Measurements from ENCODE around the gene FUOM. TPM values are rescaled to one million over a fixed set of nuclear protein-coding genes. Genes with fewer than 3 reads are reported as not detected.

Gene FUOM
- 11.9 TPM for total RNA-seq

DNA sequence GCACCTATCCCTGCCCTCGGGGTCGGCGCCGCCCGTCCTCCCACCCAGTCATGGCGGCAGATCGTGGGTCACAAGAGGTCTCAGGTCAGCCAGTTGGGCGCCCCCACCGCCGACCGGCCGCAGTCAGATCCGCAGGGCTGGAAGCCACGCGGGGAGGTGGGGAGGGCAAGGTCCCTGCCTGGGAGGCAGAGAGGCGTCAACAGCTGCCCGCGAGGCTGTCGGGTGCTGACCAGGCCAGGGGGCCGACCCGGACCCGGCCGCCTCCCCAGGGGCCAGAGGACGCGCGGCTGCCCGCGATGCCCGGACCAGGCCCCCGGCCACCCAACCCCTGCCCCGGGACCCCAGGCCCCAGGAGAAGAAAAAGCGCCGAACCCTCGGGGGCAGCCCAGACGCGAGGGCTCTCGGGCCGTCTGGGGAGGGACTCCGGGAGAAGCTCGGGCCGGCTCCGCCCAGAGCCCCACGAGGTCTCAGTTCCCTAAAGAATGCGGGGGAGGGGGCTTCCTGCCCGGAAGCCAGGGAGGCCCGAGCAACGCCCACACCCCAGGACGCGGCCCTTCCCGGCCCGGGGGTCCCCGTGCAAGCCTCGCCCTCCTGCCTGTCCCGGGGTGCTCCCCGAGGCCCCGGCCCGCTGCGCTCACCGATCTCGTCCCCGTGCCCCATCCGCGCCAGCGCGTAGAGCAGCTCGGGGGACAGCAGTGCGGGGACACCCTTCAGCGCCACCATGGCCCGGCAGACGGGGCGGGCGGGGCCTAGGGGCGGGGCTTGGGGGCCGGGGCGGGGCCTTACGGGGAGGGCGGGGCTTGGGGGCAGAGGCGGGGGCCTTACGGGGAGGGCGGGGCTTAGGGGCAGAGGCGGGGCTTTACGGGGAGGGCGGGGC, at the start of gene FUOM:
FUOM (minus strand) TSS at position 735 of the 877 bp plus-strand sequence; CDS start at position 723, 12 bp downstream.

GRCh38 chr10:133394064-133394663, 36.3 kb upstream of the FUOM start, which contains the start of gene MTG1:
MTG1 (plus strand) TSS chr10:133394157; CDS start chr10:133394221, 64 bp downstream.

DNA sequence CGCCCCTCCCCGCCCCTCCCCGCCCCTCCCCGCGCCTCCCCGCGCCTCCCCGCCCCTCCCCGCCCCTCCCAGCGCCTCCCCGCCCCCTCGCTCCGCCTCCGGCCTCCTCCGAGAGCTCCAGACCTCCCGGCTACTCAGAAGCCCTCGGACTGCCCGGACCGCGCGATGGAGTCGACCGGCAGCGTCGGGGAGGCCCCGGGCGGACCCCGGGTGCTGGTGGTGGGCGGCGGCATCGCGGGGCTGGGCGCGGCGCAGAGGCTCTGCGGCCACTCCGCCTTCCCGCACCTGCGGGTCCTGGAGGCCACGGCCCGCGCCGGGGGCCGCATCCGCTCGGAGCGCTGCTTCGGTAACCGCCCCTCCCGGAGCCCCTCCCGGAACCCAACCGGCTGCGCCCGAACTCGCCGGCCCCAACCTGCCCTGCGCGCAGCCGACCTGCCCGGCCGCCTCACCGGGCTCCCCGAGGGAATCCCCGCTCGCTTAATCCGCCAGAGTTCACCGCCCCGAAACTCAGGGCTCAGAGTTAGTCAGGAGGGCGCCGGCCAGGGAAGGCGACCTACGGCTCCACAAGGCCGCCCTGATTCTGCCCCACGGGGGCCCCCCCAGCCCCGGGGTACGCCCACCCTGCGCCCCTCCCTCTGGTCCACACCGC, 21.5 kb upstream of the FUOM start, which contains the start of gene PAOX:
PAOX (plus strand) TSS at position 111 of the 649 bp plus-strand sequence; CDS start at position 166, 55 bp downstream.

GRCh38 chr10:133373174-133374090, 15.6 kb upstream of the FUOM start, which contains the start of gene ECHS1:
ECHS1 (minus strand) TSS chr10:133373354; CDS start chr10:133373333, 21 bp downstream.

DNA sequence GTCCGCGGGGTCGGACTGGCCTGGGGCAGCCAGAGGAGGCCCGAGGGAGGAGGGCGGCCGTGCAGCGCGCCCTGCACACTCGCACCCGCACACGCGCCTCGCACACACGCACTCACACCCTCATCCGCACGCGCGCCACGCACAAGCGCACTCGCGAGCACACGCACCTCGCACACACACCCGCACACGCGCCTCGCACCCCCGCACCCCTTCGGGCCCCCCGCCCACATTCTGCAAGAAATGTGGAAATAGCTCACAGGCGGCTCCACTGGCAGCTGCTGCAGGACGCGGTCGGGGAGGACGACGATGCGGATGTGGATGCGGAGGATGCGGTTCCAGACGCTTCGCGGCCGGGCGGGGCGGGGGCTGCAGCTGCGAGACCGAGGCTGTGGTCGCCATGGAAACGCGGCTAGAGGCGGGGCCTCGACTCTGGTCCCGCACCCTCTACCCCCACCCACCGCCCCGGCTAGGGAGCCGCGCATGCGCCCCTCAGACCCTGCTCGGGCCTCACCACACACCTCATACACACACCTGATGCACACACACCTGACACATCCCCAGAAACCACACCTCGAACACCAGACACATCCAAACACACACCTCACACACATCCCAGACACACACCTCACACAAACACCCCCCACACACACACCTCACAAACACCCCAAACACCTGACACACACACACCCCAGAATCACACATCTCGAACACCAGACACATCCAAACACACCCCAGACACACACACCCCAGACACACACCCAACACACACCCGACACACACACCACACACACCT, 21.0 kb downstream of the FUOM start, which contains the start of gene CALY:
CALY (minus strand) TSS at position 320 of the 793 bp plus-strand sequence. CDS start 7,907 bp downstream, outside the sequence.

GRCh38 chr10:133308421-133309099, 49.3 kb downstream of the FUOM start, which contains the start of the genes TUBGCP2 and ZNF511:
TUBGCP2 (minus strand) TSS chr10:133308872; CDS start chr10:133302941, 5,931 bp downstream.
ZNF511 (plus strand) TSS chr10:133308914; CDS start chr10:133308944, 30 bp downstream.

Small RNA genes lying within 50 kb of the gene (small RNA-seq; reads per million reads assigned to genes)
- not detected for gene AL360181.4 (ENCODE audit: low replicate concordance)
- gene BANF1P2 (ENCODE audit: low replicate concordance): not detected
- not detected for gene MIR3944 (ENCODE audit: low replicate concordance)

Other genes with a start within 250 kb of the FUOM start
- 12.2 TPM for gene KNDC1, start 197.8 kb downstream of the FUOM start, total RNA-seq
- gene UTF1, start 127.8 kb downstream of the FUOM start, total RNA-seq: not detected
- not detected for gene VENTX, start 120.2 kb downstream of the FUOM start, total RNA-seq
- 2.8 TPM for gene ADAM8, start 81.2 kb downstream of the FUOM start, total RNA-seq
- 58.2 TPM for gene TUBGCP2, start 49.1 kb downstream of the FUOM start, total RNA-seq
- gene ZNF511, start 49.1 kb downstream of the FUOM start, total RNA-seq: 7.2 TPM
- gene CALY, start 21.1 kb downstream of the FUOM start, total RNA-seq: 13.5 TPM
- not detected for gene PRAP1, start 10.6 kb downstream of the FUOM start, total RNA-seq
- gene ECHS1, start 15.3 kb upstream of the FUOM start, total RNA-seq: 31.9 TPM
- gene PAOX, start 21.2 kb upstream of the FUOM start, total RNA-seq: 13.8 TPM
- gene MTG1, start 36.1 kb upstream of the FUOM start, total RNA-seq: 36.3 TPM
- 13.1 TPM for gene SPRN, start 66.6 kb upstream of the FUOM start, total RNA-seq
- 2.8 TPM for gene SCART1, start 95.9 kb upstream of the FUOM start, total RNA-seq
- 16.3 TPM for gene CYP2E1, start 169.3 kb upstream of the FUOM start, total RNA-seq
- 2.2 TPM for gene SYCE1, start 207.6 kb upstream of the FUOM start, total RNA-seq

All from parietal lobe (tissue), 2 donors.